Endothelial cell of umbilical vein (primary cell): ENCODE data around the gene MCTP2. TPM values are rescaled to one million over a fixed set of nuclear protein-coding genes. Genes with fewer than 3 reads are reported as not detected.

Source experiments
- BruUV-seq: library from RNA; stranded (reverse); fragments of 400-500 nt; replicated peaks from 2 replicates; lab custom pipeline; 2021; lab: Mats Ljungman, UMichigan
- CTCF ChIA-PET: fragments of 300-600, 350-600 bp; sonication (Branson Sonifier 250); formaldehyde crosslinking; loops from one replicate; lab custom pipeline; 2021; ENCODE audit warnings: antibody characterized with exemption, inconsistent platforms; lab: Charles Lee
- POLR2A ChIA-PET: fragments of 300-600, 350-600 bp; sonication (Branson Sonifier 250); formaldehyde crosslinking; loops from one replicate; lab custom pipeline; 2021; ENCODE audit warnings: antibody characterized with exemption, inconsistent platforms; lab: Charles Lee
- DNase-seq: peaks from one replicate; pipeline ENCODE4 v3.0.0-alpha.2; 2011; ENCODE audit warnings: low read depth, low spot score
- FAIRE-seq: peaks from 2 replicates; lab custom pipeline; 2011; peaks lifted over from hg19 to GRCh38; lab: Jason Lieb, UNC
- H2AFZ ChIP-seq: 2 replicates; pipeline ENCODE4 v1.6.0; 2012; ENCODE audit warnings: low read depth, low read length, control low read depth, inconsistent platforms
- H3K27ac ChIP-seq: 2 replicates; pipeline ENCODE4 v1.5.1; 2011; ENCODE audit warnings: low read depth, mild to moderate bottlenecking, control low read depth, low read length, moderate library complexity; ENCODE audit not compliant: insufficient read depth
- H3K27me3 ChIP-seq, 2 experiments: 2 replicates each; pipeline versions ENCODE4 v1.6.0 to v1.6.1; 2011; ENCODE audit warnings: low read length in 2 of 2, mixed read lengths in 1 of 2; ENCODE audit not compliant: control insufficient read depth in 2 of 2, insufficient read depth in 2 of 2
- H3K36me3 ChIP-seq, 2 experiments: 2 replicates in 1 of 2; 3 replicates in 1 of 2; pipeline ENCODE4 v1.5.1; 2011; ENCODE audit warnings: low read length in 2 of 2, mild to moderate bottlenecking in 1 of 2, moderate library complexity in 1 of 2; ENCODE audit not compliant: control insufficient read depth in 2 of 2, insufficient read depth in 2 of 2; ENCODE audit errors: extremely low read depth in 1 of 2
- H3K4me1 ChIP-seq: 3 replicates; pipeline ENCODE4 v1.5.1; 2011; ENCODE audit warnings: mild to moderate bottlenecking, low read length; ENCODE audit not compliant: control insufficient read depth, insufficient read depth; ENCODE audit errors: extremely low read depth
- H3K4me2 ChIP-seq: 2 replicates; pipeline ENCODE4 v1.6.1; 2011; ENCODE audit warnings: low read length, control low read depth, mixed read lengths; ENCODE audit not compliant: insufficient read depth
- H3K4me3 ChIP-seq, 3 experiments: fragments of 200-600 bp in 1 of 3; sonication (generic), shearing (Covaris generic) in 1 of 3; replicated peaks in 1 of 3; 2 replicates each; pipeline ENCODE4 v1.5.1; 2011 to 2016; ENCODE audit warnings: control low read depth in 3 of 3, low read length in 3 of 3, mild to moderate bottlenecking in 2 of 3, inconsistent platforms in 1 of 3, low read depth in 1 of 3, moderate library complexity in 1 of 3; ENCODE audit not compliant: insufficient read depth in 1 of 3
- H3K79me2 ChIP-seq: 2 replicates; pipeline ENCODE4 v1.6.0; 2012; ENCODE audit warnings: low read length, inconsistent platforms; ENCODE audit not compliant: control insufficient read depth, insufficient read depth
- H3K9ac ChIP-seq: replicated peaks from 2 replicates; pipeline ENCODE3; 2011; ENCODE audit warnings: low read length, control low read depth; ENCODE audit not compliant: insufficient read depth; ENCODE audit errors: extremely low read depth
- H3K9me1 ChIP-seq: replicated peaks from 3 replicates; pipeline ENCODE4 v1.6.0; 2011; ENCODE audit warnings: mild to moderate bottlenecking, low read length; ENCODE audit not compliant: control insufficient read depth, insufficient read depth; ENCODE audit errors: extremely low read depth
- H3K9me3 ChIP-seq: replicated peaks from 2 replicates; pipeline ENCODE4 v1.5.1; 2012; ENCODE audit warnings: low read length, inconsistent platforms; ENCODE audit not compliant: control insufficient read depth, insufficient read depth
- H4K20me1 ChIP-seq: replicated peaks from 2 replicates; pipeline ENCODE3; 2011; ENCODE audit warnings: mild to moderate bottlenecking, low read length; ENCODE audit not compliant: control insufficient read depth, insufficient read depth; ENCODE audit errors: extremely low read depth
- CTCF ChIP-seq, 2 donors: IDR thresholded peaks; 1 replicate in 1 of 2; 2 replicates in 1 of 2; pipeline ENCODE4 v1.5.1; 2011; ENCODE audit warnings: low read length in 2 of 2, mild to moderate bottlenecking in 2 of 2, moderate library complexity in 2 of 2, control low read depth in 1 of 2, inconsistent platforms in 1 of 2, low read depth in 1 of 2; ENCODE audit not compliant: insufficient read depth in 1 of 2; ENCODE audit errors: extremely low read depth in 1 of 2
- EZH2 ChIP-seq: IDR thresholded peaks from 2 replicates; pipeline ENCODE4 v1.6.1; 2012; ENCODE audit warnings: borderline replicate concordance, low read depth, mild to moderate bottlenecking, moderate library complexity, low read length, inconsistent platforms; ENCODE audit not compliant: severe bottlenecking
- FOS ChIP-seq: IDR thresholded peaks from 2 replicates; pipeline ENCODE4 v1.6.1; 2011; ENCODE audit warnings: mild to moderate bottlenecking, low read length, moderate library complexity, borderline replicate concordance; ENCODE audit not compliant: insufficient read depth
- GATA2 ChIP-seq: IDR thresholded peaks from 2 replicates; pipeline ENCODE4 v1.7.0; 2011; ENCODE audit warnings: low read depth, mild to moderate bottlenecking, moderate library complexity, mixed read lengths, low read length; ENCODE audit not compliant: insufficient read length, insufficient read depth
- JUN ChIP-seq: IDR thresholded peaks from 2 replicates; pipeline ENCODE4 v1.6.1; 2011; ENCODE audit warnings: borderline replicate concordance, low read depth; ENCODE audit not compliant: insufficient read length, insufficient read depth
- MYC ChIP-seq: IDR thresholded peaks from one replicate; pipeline ENCODE4 v1.6.1; 2011; ENCODE audit warnings: mild to moderate bottlenecking, low read depth, low read length
- POLR2A ChIP-seq: IDR thresholded peaks from 2 replicates; pipeline ENCODE4 v1.6.1; 2012; ENCODE audit warnings: low read depth, mild to moderate bottlenecking, control low read depth, low read length
- POLR2AphosphoS5 ChIP-seq: IDR thresholded peaks from 2 replicates; pipeline ENCODE4 v1.6.1; 2012; ENCODE audit warnings: low read depth, mild to moderate bottlenecking, control low read depth, low read length, moderate library complexity; ENCODE audit not compliant: insufficient read depth
- dilution Hi-C: fragments of 300-500 bp; cut with MboI; formaldehyde crosslinking; loops from one replicate; pipeline ENCODE4 v1.15.0; 2019; ENCODE audit warnings: low sequenced_read_pairs; ENCODE audit not compliant: extremely low pct_ligation_motif_present
- intact Hi-C: fragments of 100-400 bp; cut with micrococcal nuclease; formaldehyde crosslinking; loops from one replicate; pipeline ENCODE4 v1.10.0; 2022
- polyA plus RNA-seq, 4 experiments: library from polyadenylated mRNA; depleted of rRNA in 3 of 4; stranded (reverse) in 3 of 4; unstranded in 1 of 4; fragments of >200 nt; gene quantifications; 2 replicates each; pipeline versions ENCODE4 v1.2.1 to v1.2.3, GENCODE V29; 2011 to 2012; ENCODE audit warnings: missing spikeins in 1 of 4
- total RNA-seq: library from RNA; stranded (reverse); gene quantifications from 2 replicates; pipeline ENCODE4 v1.2.3, GENCODE V29; 2021
- TF ChIP-seq, protein P1 (sequence below): IDR thresholded peaks from 2 replicates; pipeline ENCODE4 v1.6.1; 2011; ENCODE audit not compliant: insufficient read depth, insufficient read length

MCTP2 gene
- total and polyA plus RNA-seq, 2 donors (not counting 3 experiments of a cell fraction or from before 2014, with no cell fraction given) = 0.01 to 0.75 TPM

- H3K4me2 ChIP-seq = no peak overlapping the region
- no peak overlapping the region for H3K9ac ChIP-seq
- no peak overlapping the region for H3K4me3 ChIP-seq
- no peaks in the 10 kb centered on the region for H3K4me1 ChIP-seq
- DNase-seq (no peak), FAIRE-seq (no peak)
- H4K20me1 ChIP-seq = no peaks in the 10 kb centered on the region
- no peaks in the 10 kb centered on the region for H3K36me3 ChIP-seq
- BruUV-seq = no TSS peak
- H3K27me3 ChIP-seq = no peaks in the 10 kb centered on the region
- H3K79me2 ChIP-seq = no peaks in the 10 kb centered on the region
- CTCF ChIA-PET = interaction anchor here (1.1 kb wide), 1 partner anchor 14 kb away, joined by 3 read pairs; no protein-coding TSS in a partner anchor
- H3K9me1 ChIP-seq = no peaks in the 10 kb centered on the region
- intact Hi-C loops (no loop called here), dilution Hi-C loops (no loop called here)
- no peak overlapping the region for H3K27ac ChIP-seq
- POLR2A ChIA-PET = no interaction called here
- TF ChIP-seq FOS (no peak), EZH2 (no peak), GATA2 (no peak), JUN (no peak), CTCF (IDR thresholded peaks at IDR 0.05; ENCODE audit: extremely low read depth in 1 of 2, insufficient read depth in 1 of 2, low read depth in 1 of 2, low read length in 2 of 2) (no peak), MYC (no peak), POLR2A (no peak), POLR2AphosphoS5 (no peak)
- TF ChIP-seq, protein P1, sequence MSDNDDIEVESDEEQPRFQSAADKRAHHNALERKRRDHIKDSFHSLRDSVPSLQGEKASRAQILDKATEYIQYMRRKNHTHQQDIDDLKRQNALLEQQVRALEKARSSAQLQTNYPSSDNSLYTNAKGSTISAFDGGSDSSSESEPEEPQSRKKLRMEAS = no peak
- no peak overlapping the region for H2AFZ ChIP-seq
- H3K9me3 ChIP-seq = no peaks in the 10 kb centered on the region
Observed at GRCh38 chr15:94467034-94467433, 235.7 kb downstream of the MCTP2 start.
